D341Med (cell line): ENCODE measurements around the gene TMEM101.
A peak's percentile ranks its signal among the peaks of the same experiment; 100 is the strongest.
"Not testable (repeated sequence)": the region's sequence is repeated elsewhere in the genome, so short reads cannot be mapped to it uniquely, and the experiment has no call there.

Experiments used
- DNase-seq: peaks from one replicate; pipeline ENCODE4 v3.0.0; 2012; ENCODE audit warnings: low spot score

TMEM101 gene

GRCh38 chr17:44014437-44015172 is at the start of gene TMEM101:
TMEM101 (minus strand) TSS chr17:44014963; CDS start chr17:44014952, 11 bp downstream.
- DNase-seq: peak; percentile 93

DNA sequence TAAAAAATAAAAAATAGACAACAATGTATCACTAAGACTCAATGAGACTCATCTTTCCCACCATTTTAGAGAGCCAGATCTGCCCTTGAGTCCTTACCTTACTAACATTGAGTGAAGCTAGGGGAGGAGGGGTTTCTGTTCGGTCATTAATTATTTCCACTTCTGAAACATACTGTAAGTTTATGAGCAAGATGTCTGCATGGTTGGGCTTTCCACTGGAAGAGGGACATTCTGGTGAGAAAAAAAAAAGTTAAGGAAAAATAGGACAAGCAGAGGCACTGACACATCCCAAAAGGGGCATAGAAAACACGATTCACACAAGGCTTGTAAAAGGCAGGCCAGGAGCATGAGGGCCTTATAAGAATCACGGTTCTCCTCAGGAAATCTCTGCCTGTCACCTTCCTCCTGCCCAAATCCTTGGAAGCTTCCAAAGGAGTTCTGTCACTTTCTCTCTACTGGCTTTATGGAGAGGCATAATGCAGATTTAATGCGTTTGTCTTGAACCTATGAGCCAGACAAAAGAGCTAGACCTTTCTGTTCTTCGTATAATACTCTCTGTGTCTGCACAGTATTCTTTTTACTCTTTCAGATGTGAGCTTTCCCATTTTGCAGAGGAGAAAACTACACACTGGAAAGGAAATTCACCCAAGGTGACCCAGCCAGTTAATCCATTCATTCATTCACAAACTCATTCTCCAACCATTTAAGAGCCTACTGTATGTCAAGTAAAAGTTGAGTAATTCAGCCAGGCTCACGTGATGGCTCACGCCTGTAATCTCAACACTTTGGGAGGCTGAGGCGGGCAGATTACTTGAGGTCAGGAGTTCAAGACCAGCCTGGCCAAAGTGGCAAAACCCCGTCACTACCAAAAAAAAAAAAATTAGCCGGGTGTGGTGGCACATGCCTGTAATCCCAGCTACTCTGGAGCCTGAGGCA is 49.2 kb upstream of the TMEM101 start:
- DNase-seq: no peak

DNA sequence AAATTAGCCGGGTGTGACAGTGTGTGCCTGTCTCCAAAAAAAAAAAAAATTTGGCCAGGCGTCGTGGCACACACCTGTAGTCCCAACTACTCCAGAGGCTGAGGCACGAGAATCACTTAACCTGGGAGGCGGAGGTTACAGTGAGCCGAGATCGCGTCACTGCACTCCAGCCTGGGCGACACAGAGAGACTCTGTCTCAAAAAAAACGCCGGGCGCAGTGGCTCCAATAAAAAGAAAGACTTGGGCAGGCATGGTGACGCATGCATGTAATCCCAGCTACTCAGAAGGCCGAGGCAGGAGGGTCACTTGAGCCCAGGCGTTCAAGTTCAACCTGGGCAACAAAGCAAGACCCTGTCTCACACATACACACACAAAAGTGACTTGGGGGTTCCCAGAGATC is 48.1 kb upstream of the TMEM101 start:
- DNase-seq: no peak

DNA sequence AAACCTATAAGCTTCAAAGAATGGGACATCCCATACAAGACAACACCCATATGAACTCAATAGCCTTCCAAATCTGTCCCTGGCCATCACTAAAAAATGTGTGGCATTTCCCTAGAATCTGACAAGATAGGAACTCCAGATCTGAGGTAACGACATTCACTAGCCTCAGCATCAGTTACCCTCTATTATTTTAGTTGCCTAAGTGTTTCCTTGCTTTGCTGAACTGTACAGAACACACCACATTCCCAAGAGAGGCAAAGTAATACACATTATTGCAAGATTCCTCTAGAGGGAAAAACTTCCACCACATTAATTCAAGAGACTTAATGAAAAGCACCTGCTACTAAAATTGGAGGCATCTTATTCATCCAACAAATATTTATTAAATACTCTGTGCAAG is 46.7 kb upstream of the TMEM101 start:
- DNase-seq: no peak

DNA sequence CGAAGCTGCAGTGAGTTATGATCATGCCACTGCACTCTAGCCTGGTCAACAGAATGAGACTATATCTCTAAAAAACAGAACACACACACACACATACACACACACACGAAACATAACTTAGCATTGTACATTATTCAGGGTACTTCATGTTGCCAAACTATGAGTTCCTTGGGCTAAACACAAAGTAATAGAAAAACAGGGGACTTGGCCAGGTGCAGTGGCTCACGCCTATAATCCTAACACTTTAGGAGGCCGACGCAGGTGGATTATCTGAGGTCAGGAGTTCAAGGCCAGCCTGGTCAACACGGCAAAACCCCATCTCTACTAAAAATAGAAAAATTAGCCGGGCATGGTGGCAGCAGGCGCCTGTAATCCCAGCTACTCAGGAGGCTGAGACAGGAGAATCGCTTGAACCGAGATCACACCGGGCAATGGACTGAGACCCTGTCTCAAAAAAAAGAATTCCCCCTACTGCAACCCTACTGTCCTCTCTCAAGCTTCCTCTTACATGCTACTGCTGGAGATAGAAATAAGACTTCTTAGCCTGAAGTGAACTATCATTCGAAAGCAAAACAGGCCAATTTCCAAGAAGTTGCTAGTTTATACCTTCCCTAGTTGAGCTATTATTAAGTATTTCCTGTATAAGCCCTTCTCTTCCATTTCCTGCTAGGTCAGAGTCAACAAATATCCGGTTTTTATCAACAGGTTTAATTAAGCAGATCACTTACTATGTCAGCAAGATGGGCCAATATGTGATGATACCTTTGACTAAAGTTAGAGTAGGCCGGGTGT is 44.5 kb upstream of the TMEM101 start:
- no peak for DNase-seq

DNA sequence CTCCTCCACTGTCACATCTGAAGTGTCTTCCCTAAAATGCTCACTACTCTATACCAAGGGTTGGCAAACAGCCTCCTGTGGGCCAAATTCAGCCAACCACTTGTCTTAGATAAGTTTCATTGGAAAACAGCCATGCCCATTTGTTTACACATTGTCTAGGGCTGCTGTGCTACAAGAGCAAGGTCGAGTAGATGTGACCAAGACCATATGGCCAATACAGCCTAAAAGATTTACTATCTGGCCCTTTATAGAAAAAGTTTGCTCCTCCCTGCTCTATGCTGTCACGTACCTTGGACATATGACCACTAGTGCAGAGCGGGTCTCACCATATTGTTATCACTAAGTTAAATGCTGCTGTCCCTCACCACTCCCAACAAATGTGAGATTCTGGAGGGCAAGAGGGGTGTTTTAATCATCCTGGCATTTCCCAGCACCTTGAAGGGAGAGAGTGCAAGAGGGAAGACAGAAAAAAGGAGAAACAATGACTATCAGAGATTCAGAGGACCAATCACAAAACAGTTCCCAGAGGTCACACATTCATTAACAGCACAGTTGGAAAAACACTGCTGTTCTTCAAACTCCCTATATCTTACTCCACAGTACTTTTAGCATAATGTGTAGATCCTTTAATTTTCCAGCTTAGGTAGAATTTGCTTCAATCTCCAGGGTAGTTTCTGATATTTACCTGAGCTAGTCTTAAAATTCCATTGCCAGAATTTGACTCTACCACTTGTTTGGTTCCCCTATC is 38.5 kb upstream of the TMEM101 start:
- DNase-seq: no peak

- DNase-seq: peak; percentile 38
Observed at GRCh38 chr17:44049294-44050060, 34.7 kb upstream of the TMEM101 start.

- not testable (repeated sequence) for DNase-seq
Observed at GRCh38 chr17:44046893-44047292, 32.1 kb upstream of the TMEM101 start.

DNA sequence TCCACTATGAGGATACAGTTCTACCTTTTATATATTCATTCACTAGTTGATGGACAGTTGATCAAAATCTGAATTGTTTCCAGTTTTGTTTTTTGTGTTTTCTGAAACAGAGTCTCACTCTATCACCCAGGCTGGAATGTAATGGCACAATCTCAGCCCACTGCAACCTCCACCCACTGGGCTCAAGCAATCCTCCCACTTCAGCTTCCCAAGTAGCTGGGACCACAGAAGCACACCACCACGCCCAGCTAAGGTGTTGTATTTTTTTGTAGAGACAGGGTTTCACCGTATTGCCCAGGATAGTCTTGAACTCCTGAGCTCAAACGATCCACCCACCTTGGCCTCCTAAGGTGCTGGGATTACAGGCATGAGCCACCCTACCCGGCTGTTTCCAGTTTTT is 30.7 kb upstream of the TMEM101 start:
- no peak for DNase-seq

DNA sequence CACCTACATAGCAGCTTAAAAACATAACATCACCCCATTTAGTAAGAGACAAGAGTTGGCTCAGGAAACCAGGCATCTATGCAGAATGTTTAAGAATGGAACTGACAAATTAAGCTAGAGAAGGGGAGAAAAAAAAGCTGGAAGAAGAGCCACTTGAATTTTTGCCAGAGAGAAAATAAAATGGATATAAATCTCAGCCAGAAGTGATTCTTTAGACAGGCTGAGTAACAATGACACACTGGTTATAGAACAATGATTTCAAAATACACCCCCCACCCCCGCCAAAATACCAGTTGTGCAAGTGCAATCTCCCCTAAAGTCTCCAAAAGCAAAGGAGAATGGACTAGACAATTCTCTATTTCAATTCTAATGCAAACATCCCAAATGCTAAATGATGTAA is 29.3 kb upstream of the TMEM101 start:
- DNase-seq: no peak

DNA sequence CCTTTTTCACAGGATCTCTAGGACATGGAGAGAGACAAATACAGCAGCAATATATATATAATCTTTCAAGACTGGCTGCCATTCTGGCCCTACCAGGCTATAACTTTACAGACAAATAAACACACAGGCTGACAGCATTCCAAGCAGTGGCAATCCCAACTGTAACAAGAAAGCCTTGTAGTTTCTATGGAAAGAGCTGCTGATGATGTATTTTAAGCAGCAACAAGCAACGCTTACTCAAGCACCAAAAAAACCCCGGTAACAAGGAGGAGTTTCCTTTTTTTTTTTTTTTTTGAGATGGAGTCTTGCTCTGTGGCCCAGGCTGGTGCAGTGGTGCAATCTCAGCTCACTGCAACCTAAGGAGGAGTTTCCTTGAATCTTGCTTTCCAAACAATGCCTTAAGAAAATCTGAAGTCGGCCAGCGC is 28.5 kb upstream of the TMEM101 start:
- DNase-seq: no peak

DNA sequence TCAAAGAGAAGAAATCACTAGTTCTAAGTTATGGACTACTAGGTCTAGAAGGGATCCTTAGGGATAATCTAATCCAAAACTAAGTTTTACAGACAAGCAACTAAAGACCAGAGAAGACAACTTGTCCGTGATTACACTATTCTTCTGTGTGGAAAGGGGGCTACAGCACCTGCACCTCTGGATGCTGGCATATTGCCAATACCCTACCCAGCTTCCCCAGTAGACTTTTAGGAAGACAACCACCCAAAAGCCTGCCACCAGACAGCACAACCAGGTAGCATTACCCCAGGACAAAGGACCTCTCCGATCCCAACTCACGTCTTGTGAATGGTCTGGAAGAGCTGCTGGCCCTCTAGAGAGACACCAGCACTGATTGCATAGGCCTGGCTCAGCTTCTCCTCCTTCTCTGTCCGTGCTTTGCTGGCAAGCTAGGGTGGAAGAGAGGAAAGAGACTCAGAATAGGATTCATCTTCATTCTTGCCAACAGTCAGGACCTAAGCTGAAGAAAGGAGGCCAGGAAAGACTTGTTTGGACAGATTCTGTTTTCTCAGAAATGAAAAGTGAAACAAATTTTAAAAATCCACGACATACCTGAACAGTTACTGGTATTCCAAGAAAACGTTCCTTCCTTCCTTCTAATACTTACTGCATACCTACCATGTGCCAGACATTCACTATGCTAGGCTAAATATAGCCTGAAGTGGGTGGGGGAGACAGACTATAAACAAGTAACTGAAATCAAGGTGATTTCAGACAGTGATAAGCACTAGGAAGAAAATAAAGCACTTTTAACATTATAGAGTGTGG is 25.3 kb upstream of the TMEM101 start:
- no peak for DNase-seq

- peak; percentile 87 for DNase-seq
Observed at GRCh38 chr17:44038604-44039011, 23.8 kb upstream of the TMEM101 start.

DNA sequence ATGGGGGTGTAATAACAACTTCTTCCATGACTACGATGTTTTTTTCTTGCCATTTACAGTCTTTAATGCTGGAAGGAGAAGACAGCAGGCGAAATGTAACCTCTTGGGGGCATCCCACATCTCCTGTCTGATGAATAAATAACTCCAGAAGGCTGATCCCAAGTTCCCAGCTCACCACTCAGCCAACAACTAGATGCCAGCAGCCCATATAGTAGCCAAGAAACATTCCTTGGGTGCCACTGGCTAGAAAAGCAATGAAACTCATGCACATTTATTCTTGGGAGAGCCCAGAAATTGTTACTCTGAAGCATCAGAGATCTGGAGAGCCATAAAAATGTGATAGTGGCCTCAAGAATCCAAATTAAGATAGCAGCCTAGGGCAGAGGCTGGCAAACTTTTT is 22.7 kb upstream of the TMEM101 start:
- no peak for DNase-seq

- not testable (repeated sequence) for DNase-seq
Observed at GRCh38 chr17:44034688-44035087, 19.9 kb upstream of the TMEM101 start.

DNA sequence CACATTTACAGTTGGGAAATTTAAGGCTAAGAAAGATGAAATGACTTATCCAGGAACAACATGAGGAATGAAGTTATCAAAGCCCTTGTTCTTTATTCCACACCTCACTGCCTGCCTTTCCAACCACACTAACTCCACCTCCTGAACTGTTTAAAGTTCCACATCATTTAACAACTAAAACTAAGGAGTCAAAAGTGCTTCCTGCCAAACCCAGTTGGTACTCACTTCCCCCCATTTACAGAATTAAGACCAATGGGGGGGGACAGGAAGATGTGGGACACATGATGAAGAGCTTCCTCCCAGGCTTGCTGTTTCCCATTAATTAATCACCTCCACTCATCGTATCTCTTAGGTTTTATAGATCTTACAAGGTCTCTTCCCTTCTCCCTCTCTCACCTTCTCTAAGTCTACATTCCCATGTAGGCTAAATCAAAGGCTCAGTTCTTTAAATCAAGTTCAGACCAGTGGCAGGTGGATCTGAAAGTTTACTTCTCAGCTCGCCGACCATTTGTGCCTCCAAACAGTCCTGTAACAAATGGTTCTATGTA is 19.2 kb upstream of the TMEM101 start:
- no peak for DNase-seq

DNA sequence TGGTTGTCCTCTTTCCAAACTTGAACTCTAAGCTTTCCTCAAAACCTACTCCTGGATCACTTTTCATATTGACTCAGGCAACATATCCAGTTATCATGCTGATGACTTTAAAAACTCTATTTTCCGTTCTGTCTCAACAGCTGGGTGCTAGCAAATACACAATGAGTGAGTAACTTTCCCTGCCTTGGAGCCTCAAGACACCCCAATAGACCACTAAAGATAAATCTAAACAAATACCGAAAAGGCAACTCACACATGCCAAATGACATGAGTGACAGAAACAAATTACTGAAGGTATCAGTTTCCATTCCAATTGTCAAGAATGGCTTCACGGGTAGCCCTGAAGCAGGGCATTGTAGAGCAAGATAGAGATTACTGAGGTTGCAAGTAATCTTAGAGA is 15.7 kb upstream of the TMEM101 start:
- no peak for DNase-seq

GRCh38 chr17:44029736-44030135 is 15.0 kb upstream of the TMEM101 start:
- DNase-seq: no peak

DNA sequence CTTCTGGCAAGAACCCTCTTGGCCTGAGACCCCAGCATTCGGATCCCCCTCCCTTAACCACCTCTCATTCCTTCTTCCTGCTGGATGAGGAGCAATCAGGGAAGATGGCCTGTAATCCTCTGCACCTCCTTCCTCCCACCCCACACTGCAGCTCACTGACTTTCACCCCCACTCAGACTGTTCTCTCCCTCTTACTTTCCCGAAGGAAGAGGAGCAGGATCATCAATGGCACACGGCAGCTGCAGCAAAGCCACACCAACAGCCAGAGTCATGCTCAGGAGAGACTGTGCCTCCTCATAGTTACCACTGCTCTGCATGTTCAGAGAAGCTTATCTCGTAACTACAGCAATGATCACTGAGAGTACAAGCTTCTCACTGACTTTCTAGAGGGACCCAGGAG is 10.1 kb upstream of the TMEM101 start:
- peak; percentile 66 for DNase-seq

DNA sequence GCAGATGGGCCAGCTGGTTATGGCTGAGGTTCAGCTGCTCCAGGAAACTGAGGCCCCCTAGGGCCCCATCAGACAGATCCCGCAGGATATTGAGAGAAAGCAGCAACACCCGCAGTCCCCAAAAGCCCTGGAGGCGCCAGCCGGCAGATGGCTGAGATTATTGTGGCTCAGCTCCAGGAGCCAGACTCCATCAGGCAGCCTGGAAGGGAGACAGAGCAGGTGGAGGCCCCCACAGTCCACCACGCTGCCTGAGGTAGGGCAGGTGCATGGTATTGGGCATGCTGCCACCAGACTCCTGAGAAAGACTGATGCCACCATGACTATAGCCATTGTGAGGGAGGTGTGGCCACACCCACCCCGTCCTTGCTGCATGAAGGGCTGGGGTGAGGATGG is 9.5 kb upstream of the TMEM101 start:
- peak; percentile 95 for DNase-seq
